Thoracic aorta (tissue), 2 donors: ENCODE results near the gene BCL7C. TPM values are rescaled to one million over a fixed set of nuclear protein-coding genes. Genes with fewer than 3 reads are reported as not detected.
A peak's percentile ranks its signal among the peaks of the same experiment; 100 is the strongest.
"Not testable (repeated sequence)": the region's sequence is repeated elsewhere in the genome, so short reads cannot be mapped to it uniquely, and the experiment has no call there.

Experiments
- ATAC-seq: fragments of 150-250 bp; one replicate; pipeline ENCODE4 v1.8.0; 2017; ENCODE audit warnings: low read depth; ENCODE audit not compliant: insufficient number of reproducible peaks, low FRiP score
- DNase-seq: peaks from one replicate; pipeline ENCODE4 v3.0.0-alpha.2; 2020; ENCODE audit warnings: low spot score
- H3K27ac ChIP-seq, 2 donors: fragments of 200-600 bp; sonication (generic); 1 replicate in 1 of 2; 2 replicates in 1 of 2; pipeline ENCODE4 v1.5.1; 2016; ENCODE audit warnings: mild to moderate bottlenecking in 2 of 2, moderate library complexity in 2 of 2
- H3K27me3 ChIP-seq: fragments of 200-600 bp; sonication (generic); replicated peaks from 2 replicates; pipeline ENCODE4 v1.6.0; 2016; ENCODE audit warnings: mild to moderate bottlenecking; ENCODE audit not compliant: insufficient read depth
- H3K36me3 ChIP-seq: fragments of 200-600 bp; sonication (generic); one replicate; pipeline ENCODE4 v1.5.1; 2016
- H3K4me1 ChIP-seq, 2 donors: fragments of 200-600 bp; sonication (generic); 1 replicate in 1 of 2; 2 replicates in 1 of 2; pipeline versions ENCODE4 v1.5.1 to v1.6.0; 2016; ENCODE audit warnings: low read depth in 2 of 2, mild to moderate bottlenecking in 1 of 2; ENCODE audit not compliant: control insufficient read depth in 1 of 2
- H3K4me3 ChIP-seq: fragments of 200-600 bp; sonication (generic); 2 replicates; pipeline ENCODE4 v1.5.1; 2016; ENCODE audit warnings: mild to moderate bottlenecking
- H3K9me3 ChIP-seq: fragments of 200-600 bp; sonication (generic); 2 replicates; pipeline ENCODE4 v1.5.1; 2016
- CTCF ChIP-seq: fragments of 200-600 bp; sonication (generic); IDR thresholded peaks from one replicate; pipeline ENCODE4 v1.5.1; 2019; ENCODE audit warnings: antibody characterized with exemption
- total RNA-seq, 2 donors: library from RNA; depleted of rRNA; stranded (reverse); fragments of >200 nt; gene quantifications; one replicate each; pipeline versions ENCODE4 v1.1.0 to v1.2.3, GENCODE V29; 2016

Gene BCL7C
- total RNA-seq, 2 donors from 2014 or later: 35.6 to 55.2 TPM

- DNase-seq: no peak
- no peaks in the 10 kb centered on the region for H3K27me3 ChIP-seq
- no peaks in the 10 kb centered on the region for H3K9me3 ChIP-seq
- peak overlapping the region; percentile 96 to 100 for H3K27ac ChIP-seq
- no peak for ATAC-seq
- TF ChIP-seq CTCF: no peak
- H3K4me3 ChIP-seq: peak overlapping the region; percentile 93
- peaks cover 6% of the 10 kb centered on the region for H3K36me3 ChIP-seq
- H3K4me1 ChIP-seq: peaks cover 13 to 41% of the 10 kb centered on the region in 2 donors
Measured at GRCh38 chr16:30894540-30895368, 877 bp upstream of the BCL7C start.

GRCh38 chr16:30893417-30893743 is 497 bp downstream of the BCL7C start:
- Histone ChIP-seq H3K9me3 (no peaks in the 10 kb centered on the region), H3K27ac (peak overlapping the region; percentile 90 to 100), H3K4me3 (peak overlapping the region; percentile 93), H3K36me3 (peaks cover 15% of the 10 kb centered on the region), H3K27me3 (no peaks in the 10 kb centered on the region), H3K4me1 (peaks cover 13 to 41% of the 10 kb centered on the region in 2 donors)
- ATAC-seq: no peak
- DNase-seq: no peak
- TF ChIP-seq CTCF: no peak

GRCh38 chr16:30892670-30893416 is 1.0 kb downstream of the BCL7C start:
- Histone ChIP-seq H3K4me1 (peaks cover 13 to 41% of the 10 kb centered on the region in 2 donors), H3K36me3 (peaks cover 17% of the 10 kb centered on the region), H3K4me3 (peak overlapping the region; percentile 93), H3K9me3 (no peaks in the 10 kb centered on the region), H3K27ac (peak overlapping the region; percentile 90 to 100), H3K27me3 (no peaks in the 10 kb centered on the region)
- ATAC-seq (no peak), DNase-seq (no peak)
- TF ChIP-seq CTCF: no peak

GRCh38 chr16:30891043-30891823 is 2.6 kb downstream of the BCL7C start:
- H3K27me3 ChIP-seq, H3K9me3 ChIP-seq, ATAC-seq, H3K27ac ChIP-seq, DNase-seq, H3K4me3 ChIP-seq: not testable (repeated sequence)
- H3K36me3 ChIP-seq: peaks cover 26% of the 10 kb centered on the region
- peaks cover 13 to 34% of the 10 kb centered on the region in 2 donors for H3K4me1 ChIP-seq

GRCh38 chr16:30889721-30890120 is 4.2 kb downstream of the BCL7C start:
- peaks cover 27% of the 10 kb centered on the region for H3K36me3 ChIP-seq
- peaks cover 8 to 19% of the 10 kb centered on the region in 2 donors for H3K4me1 ChIP-seq
- H3K4me3 ChIP-seq: no peak overlapping the region
- H3K27me3 ChIP-seq: no peaks in the 10 kb centered on the region
- no peaks in the 10 kb centered on the region for H3K9me3 ChIP-seq
- DNase-seq (no peak), ATAC-seq (no peak)
- no peak overlapping the region for H3K27ac ChIP-seq
- no peak for TF ChIP-seq CTCF
